Measurements from ENCODE around the gene BST1. TPM values are rescaled to one million over a fixed set of nuclear protein-coding genes. Genes with fewer than 3 reads are reported as not detected.

Gene BST1
- total RNA-seq, 1 experiment from 2014 or later: 1.1 TPM

- Mint-ChIP-seq H3K9me3 (ENCODE audit: unreplicated experiment) (peaks cover 11% of the 10 kb centered on the region), H3K36me3 (ENCODE audit: insufficient read depth, unreplicated experiment) (no peaks in the 10 kb centered on the region), H3K4me1 (ENCODE audit: insufficient read depth, unreplicated experiment) (peaks cover 8% of the 10 kb centered on the region), H3K27me3 (ENCODE audit: insufficient read depth, unreplicated experiment) (peaks cover under 1% of the 10 kb centered on the region), H3K4me3 (ENCODE audit: unreplicated experiment) (no peak overlapping the region), H3K27ac (ENCODE audit: low read depth, unreplicated experiment) (no peak overlapping the region)
- no TSS peak for BruUV-seq (replicated peaks)
- CTCF ChIA-PET: no interaction called here
- TF ChIP-seq CTCF (IDR thresholded peaks at IDR 0.05; ENCODE audit: unreplicated experiment): no peak
- intact Hi-C loops (cut with micrococcal nuclease): no loop called here
- DNase-seq (ENCODE audit: unreplicated experiment): no peak
- POLR2A ChIA-PET: interaction anchor here (1.7 kb wide), 1 partner anchor 15 kb away, joined by 4 read pairs; no protein-coding TSS in a partner anchor
These were observed 574 bp downstream of the BST1 start for GRCh38 chr4:15703439-15703838.

GRCh38 chr4:15704129-15704528, 1.3 kb downstream of the BST1 start:
- ChIA-PET CTCF (no interaction called here), POLR2A (no interaction called here)
- BruUV-seq (replicated peaks): no TSS peak
- H3K4me1 Mint-ChIP-seq (ENCODE audit: insufficient read depth, unreplicated experiment): peaks cover 8% of the 10 kb centered on the region
- H3K4me3 Mint-ChIP-seq (ENCODE audit: unreplicated experiment): no peak overlapping the region
- H3K36me3 Mint-ChIP-seq (ENCODE audit: insufficient read depth, unreplicated experiment): no peaks in the 10 kb centered on the region
- peaks cover 7% of the 10 kb centered on the region for H3K27me3 Mint-ChIP-seq (ENCODE audit: insufficient read depth, unreplicated experiment)
- no peak overlapping the region for H3K27ac Mint-ChIP-seq (ENCODE audit: low read depth, unreplicated experiment)
- DNase-seq (ENCODE audit: unreplicated experiment): no peak
- TF ChIP-seq CTCF (IDR thresholded peaks at IDR 0.05; ENCODE audit: unreplicated experiment): no peak
- intact Hi-C loops (cut with micrococcal nuclease): no loop called here
- H3K9me3 Mint-ChIP-seq (ENCODE audit: unreplicated experiment): peaks cover 10% of the 10 kb centered on the region

DNA sequence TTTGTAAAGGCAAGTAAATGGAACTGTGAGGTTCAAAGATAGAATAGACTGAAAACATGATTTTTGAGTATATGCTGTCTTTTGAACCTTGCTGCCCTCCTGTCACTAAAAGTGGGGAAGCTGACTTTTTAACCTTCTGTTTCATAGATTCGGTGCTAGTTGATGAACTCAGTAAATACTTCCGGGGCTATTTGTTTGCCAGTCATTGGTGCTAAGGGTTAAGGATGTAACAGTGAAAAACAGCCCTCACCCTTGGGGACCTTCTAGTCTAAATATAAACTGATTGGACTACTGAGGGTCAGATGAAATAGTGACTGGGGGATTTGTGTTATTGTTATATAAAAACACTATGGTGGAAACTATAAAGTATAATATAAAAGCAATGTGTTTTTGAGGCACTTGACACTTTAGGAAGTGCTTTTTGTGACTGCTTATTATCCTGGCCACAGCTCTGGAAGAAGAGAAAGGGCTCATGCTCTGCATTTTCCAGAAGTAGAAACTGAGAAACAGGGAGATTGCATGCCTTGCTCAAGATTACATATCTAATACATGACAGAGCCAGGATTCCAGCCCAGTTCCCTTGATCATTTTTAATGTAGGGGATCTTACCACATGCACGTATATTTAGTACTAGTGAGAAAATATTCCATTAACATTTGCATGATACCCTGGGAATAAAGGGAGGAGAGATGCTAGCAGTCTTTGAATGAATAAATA, 3.9 kb downstream of the BST1 start:
- no peaks in the 10 kb centered on the region for H3K36me3 Mint-ChIP-seq (ENCODE audit: insufficient read depth, unreplicated experiment)
- H3K9me3 Mint-ChIP-seq (ENCODE audit: unreplicated experiment): no peaks in the 10 kb centered on the region
- DNase-seq (ENCODE audit: unreplicated experiment): no peak
- H3K4me3 Mint-ChIP-seq (ENCODE audit: unreplicated experiment): no peak overlapping the region
- POLR2A ChIA-PET: no interaction called here
- peaks cover 11% of the 10 kb centered on the region for H3K27me3 Mint-ChIP-seq (ENCODE audit: insufficient read depth, unreplicated experiment)
- BruUV-seq (replicated peaks): no TSS peak
- H3K4me1 Mint-ChIP-seq (ENCODE audit: insufficient read depth, unreplicated experiment): peaks cover 8% of the 10 kb centered on the region
- no peak for TF ChIP-seq CTCF (IDR thresholded peaks at IDR 0.05; ENCODE audit: unreplicated experiment)
- CTCF ChIA-PET: interaction anchor here (0.8 kb wide), 1 partner anchor 44 kb away, joined by 3 read pairs; no protein-coding TSS in a partner anchor
- intact Hi-C loops (cut with micrococcal nuclease): no loop called here
- H3K27ac Mint-ChIP-seq (ENCODE audit: low read depth, unreplicated experiment): no peak overlapping the region

DNA sequence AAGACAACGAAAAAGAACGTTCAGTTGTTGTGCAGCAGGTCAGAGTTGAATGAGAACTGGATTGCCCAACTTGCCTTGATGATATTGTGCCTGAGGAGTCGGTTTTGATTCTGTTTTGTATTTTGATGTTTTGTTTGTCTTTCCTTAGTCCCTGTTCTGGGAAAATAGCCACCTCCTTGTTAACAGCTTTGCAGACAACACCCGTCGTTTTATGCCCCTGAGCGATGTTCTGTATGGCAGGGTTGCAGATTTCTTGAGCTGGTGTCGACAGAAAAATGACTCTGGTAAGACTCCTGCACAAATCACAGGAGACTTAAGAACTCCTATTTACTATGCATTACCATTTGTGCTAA, 4.5 kb downstream of the BST1 start:
- CTCF ChIA-PET: interaction anchor here (0.6 to 0.8 kb wide), 2 partner anchors 44 to 100 kb away, joined by 3 to 4 read pairs; no protein-coding TSS in a partner anchor
- intact Hi-C loops (cut with micrococcal nuclease): no loop called here
- Mint-ChIP-seq H3K27me3 (ENCODE audit: insufficient read depth, unreplicated experiment) (peaks cover 11% of the 10 kb centered on the region), H3K27ac (ENCODE audit: low read depth, unreplicated experiment) (no peak overlapping the region), H3K36me3 (ENCODE audit: insufficient read depth, unreplicated experiment) (no peaks in the 10 kb centered on the region), H3K4me3 (ENCODE audit: unreplicated experiment) (no peak overlapping the region), H3K9me3 (ENCODE audit: unreplicated experiment) (no peaks in the 10 kb centered on the region), H3K4me1 (ENCODE audit: insufficient read depth, unreplicated experiment) (peaks cover 8% of the 10 kb centered on the region)
- TF ChIP-seq CTCF (IDR thresholded peaks at IDR 0.05; ENCODE audit: unreplicated experiment): no peak
- peak; percentile 48 for DNase-seq (ENCODE audit: unreplicated experiment)
- no TSS peak for BruUV-seq (replicated peaks)
- POLR2A ChIA-PET: no interaction called here
